Kidney epithelial cell (primary cell): ENCODE measurements around the gene MICAL3. TPM values are rescaled to one million over a fixed set of nuclear protein-coding genes. Genes with fewer than 3 reads are reported as not detected.
"Not testable (repeated sequence)": the region's sequence is repeated elsewhere in the genome, so short reads cannot be mapped to it uniquely, and the experiment has no call there.

Experiments used
- DNase-seq: peaks from one replicate; pipeline ENCODE4 v3.0.0-alpha.2; 2010; ENCODE audit warnings: low read depth
- H3K27me3 ChIP-seq: 2 replicates; pipeline ENCODE4 v1.6.0; 2011; ENCODE audit warnings: low read length; ENCODE audit not compliant: control insufficient read depth, insufficient read depth
- H3K36me3 ChIP-seq: 2 replicates; pipeline ENCODE4 v1.5.1; 2011; ENCODE audit warnings: low read length; ENCODE audit not compliant: control insufficient read depth, insufficient read depth
- H3K4me3 ChIP-seq: 2 replicates; pipeline ENCODE4 v1.5.1; 2011; ENCODE audit warnings: low read depth, mild to moderate bottlenecking, control low read depth, low read length
- CTCF ChIP-seq: IDR thresholded peaks from 2 replicates; pipeline ENCODE4 v1.5.1; 2011; ENCODE audit warnings: mild to moderate bottlenecking, moderate library complexity, low read length, control low read depth, inconsistent platforms; ENCODE audit not compliant: insufficient read depth, poor library complexity, severe bottlenecking
- total RNA-seq: library from RNA; depleted of rRNA; stranded (reverse); fragments of >200 nt; gene quantifications from 2 replicates; pipeline ENCODE4 v1.2.3, GENCODE V29; 2015

Gene MICAL3
- total RNA-seq, 1 donor from 2014 or later: 38.9 TPM

DNA sequence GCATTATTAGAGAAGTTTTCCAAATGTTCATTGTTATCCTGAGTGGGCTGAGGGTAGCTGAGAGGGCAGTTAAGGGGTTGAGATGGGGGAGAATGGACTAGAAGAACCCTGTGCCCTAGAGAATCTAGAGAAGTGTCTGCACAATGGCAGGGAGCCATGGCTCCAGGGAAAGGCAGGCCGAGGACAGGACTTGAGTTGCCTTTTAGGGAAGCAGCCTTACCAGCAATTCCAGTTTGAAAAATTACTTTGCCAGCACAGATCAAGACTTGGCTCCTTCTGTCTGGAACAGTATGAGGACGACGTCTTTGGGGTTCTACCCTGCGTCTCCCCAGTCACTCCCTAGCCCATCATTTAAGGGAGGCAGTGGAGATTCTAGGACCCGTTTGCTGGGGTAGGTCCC is 25.7 kb upstream of the MICAL3 start:
- TF ChIP-seq CTCF: no peak
- no peak overlapping the region for H3K4me3 ChIP-seq
- H3K27me3 ChIP-seq: no peaks in the 10 kb centered on the region
- H3K36me3 ChIP-seq: no peaks in the 10 kb centered on the region
- no peak for DNase-seq

DNA sequence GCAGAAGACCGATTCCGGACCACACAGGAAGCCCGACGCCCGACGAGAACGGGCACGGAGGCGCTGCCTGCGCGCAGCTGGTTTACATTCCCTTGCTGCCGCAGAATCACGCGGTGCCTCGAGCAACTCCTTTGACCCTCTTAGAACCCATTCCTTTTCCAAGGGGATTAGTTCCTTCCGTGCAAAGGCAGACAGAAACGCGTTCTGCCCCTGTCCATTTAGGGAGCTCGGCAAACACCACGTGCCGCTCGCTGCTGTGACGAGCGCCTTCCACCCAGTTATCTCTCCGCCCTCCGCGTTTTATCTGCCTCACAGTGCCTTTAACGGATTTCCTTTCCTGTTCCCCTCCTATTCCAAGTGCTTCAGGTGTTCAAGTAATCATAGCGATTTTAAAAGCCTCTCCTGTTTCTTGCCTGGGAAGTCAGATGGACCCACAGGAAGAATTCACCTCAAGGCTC is 24.1 kb upstream of the MICAL3 start:
- Histone ChIP-seq H3K27me3 (no peaks in the 10 kb centered on the region), H3K4me3 (no peak overlapping the region)
- TF ChIP-seq CTCF: no peak

DNA sequence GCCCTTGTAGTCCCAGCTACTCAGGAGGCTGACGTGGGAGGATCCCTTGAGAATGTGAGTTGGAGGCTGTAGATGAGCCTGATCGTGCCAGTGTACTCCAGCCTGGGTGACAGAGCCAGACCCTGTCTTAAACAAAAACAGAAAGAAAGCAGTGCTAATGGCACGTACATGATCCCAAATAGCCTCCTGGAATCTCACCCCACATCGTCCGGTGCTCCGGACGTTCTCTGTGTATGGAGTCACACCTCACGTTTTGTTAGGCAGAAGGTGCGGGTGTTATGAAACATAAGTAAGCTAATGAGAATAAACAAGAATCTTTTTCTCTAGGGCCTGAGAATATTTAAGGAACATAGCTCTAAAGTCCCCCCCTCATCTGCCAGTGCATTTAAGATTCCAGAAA is 23.7 kb upstream of the MICAL3 start:
- Histone ChIP-seq H3K36me3 (no peaks in the 10 kb centered on the region), H3K27me3 (no peaks in the 10 kb centered on the region), H3K4me3 (no peak overlapping the region)
- no peak for DNase-seq
- TF ChIP-seq CTCF: no peak

More for the DNA sequence above, 24.1 kb upstream of the MICAL3 start:
- H3K36me3 ChIP-seq: no peaks in the 10 kb centered on the region
- DNase-seq: no peak

- DNase-seq: no peak
- TF ChIP-seq CTCF: no peak
- H3K27me3 ChIP-seq: no peaks in the 10 kb centered on the region
These were observed 21.4 kb upstream of the MICAL3 start for GRCh38 chr22:18045794-18046193.

DNA sequence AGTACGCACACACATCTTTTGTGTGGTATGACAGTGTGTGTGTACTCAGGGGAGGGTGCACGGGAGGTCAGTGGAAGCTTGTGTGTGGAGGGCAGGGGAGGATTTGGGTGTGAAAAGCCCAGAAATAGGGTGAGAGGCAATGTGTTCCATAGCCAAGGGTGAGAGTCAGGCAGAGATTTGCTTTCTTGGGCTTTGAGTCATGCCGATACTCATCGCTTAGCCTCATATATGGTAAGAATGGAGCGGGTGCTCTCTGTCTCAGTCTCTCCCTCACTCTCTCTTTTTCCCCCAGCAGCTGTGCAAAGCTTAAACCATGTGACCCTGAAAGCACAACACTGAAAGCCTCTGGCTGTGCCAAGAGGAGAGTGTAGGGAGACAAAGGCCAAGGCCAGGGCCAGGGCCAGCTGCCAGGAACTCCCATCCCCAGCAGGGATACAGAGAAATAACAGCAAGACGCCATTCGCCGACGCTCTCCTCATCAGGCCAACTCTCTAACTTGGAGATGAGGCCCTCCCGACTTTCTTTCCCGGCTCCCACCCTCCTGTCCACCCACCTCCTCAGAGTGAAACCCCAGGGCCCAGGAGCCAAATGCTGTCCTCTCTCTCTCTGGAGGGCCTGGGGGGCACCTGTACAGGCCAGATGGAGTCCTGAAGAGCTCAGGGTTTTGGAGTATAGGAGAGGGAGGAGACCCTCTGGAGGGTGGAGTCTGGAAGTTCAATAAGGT is 20.3 kb upstream of the MICAL3 start:
- no peak for DNase-seq
- no peaks in the 10 kb centered on the region for H3K27me3 ChIP-seq
- no peak overlapping the region for H3K4me3 ChIP-seq
- no peaks in the 10 kb centered on the region for H3K36me3 ChIP-seq
- TF ChIP-seq CTCF: no peak

More at GRCh38 chr22:18045794-18046193, 21.4 kb upstream of the MICAL3 start:
- H3K36me3 ChIP-seq: no peaks in the 10 kb centered on the region
- no peak overlapping the region for H3K4me3 ChIP-seq

GRCh38 chr22:18042685-18043084 is 18.3 kb upstream of the MICAL3 start:
- H3K27me3 ChIP-seq: no peaks in the 10 kb centered on the region
- no peak overlapping the region for H3K4me3 ChIP-seq
- DNase-seq: no peak
- TF ChIP-seq CTCF: no peak
- no peaks in the 10 kb centered on the region for H3K36me3 ChIP-seq

DNA sequence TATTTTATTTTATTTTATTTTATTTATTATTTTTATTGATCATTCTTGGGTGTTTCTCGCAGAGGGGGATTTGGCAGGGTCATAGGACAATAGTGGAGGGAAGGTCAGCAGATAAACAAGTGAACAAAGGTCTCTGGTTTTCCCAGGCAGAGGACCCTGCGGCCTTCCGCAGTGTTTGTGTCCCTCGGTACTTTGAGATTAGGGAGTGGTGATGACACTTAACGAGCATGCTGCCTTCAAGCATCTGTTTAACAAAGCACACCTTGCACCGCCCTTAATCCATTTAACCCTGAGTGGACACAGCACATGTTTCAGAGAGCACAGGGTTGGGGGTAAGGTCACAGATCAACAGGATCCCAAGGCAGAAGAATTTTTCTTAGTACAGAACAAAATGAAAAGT is 16.5 kb upstream of the MICAL3 start:
- not testable (repeated sequence) for H3K27me3 ChIP-seq, H3K4me3 ChIP-seq, H3K36me3 ChIP-seq, DNase-seq
